HEK293 (cell line): Measurements from ENCODE around the gene ZBTB39.

ENCODE experiments used
- CTCF ChIA-PET: fragments of 350-600 bp; formaldehyde crosslinking; extraction: SDS; loops from one replicate; lab custom pipeline; 2021; ENCODE audit warnings: antibody characterized with exemption; lab: Yijun Ruan, JAX
- POLR2A ChIA-PET: fragments of 300-600 bp; formaldehyde crosslinking; extraction: SDS; loops from one replicate; lab custom pipeline; 2020; ENCODE audit warnings: antibody characterized with exemption, inconsistent platforms; lab: Yijun Ruan, JAX
- H3K27ac ChIP-seq: fragments of 200-500 bp; sonication (Bioruptor generic); 2 replicates; pipeline ENCODE4 v1.5.1; 2014; ENCODE audit warnings: low read depth, low read length, control low read depth, inconsistent platforms; ENCODE audit errors: extremely low read depth
- H3K36me3 ChIP-seq, 2 experiments: fragments of 200-500 bp in 1 of 2; sonication (Bioruptor generic) in 1 of 2; 1 replicate in 1 of 2; 2 replicates in 1 of 2; pipeline ENCODE4 v1.5.1; 2014 to 2017; ENCODE audit warnings: inconsistent platforms in 2 of 2, low read length in 2 of 2; ENCODE audit not compliant: control insufficient read depth in 2 of 2, insufficient read depth in 1 of 2
- H3K4me1 ChIP-seq: fragments of 200-500 bp; sonication (Bioruptor generic); 2 replicates; pipeline ENCODE4 v1.5.1; 2014; ENCODE audit warnings: mild to moderate bottlenecking, low read length, inconsistent platforms; ENCODE audit not compliant: control insufficient read depth, insufficient read depth
- H3K4me3 ChIP-seq: 2 replicates; pipeline ENCODE4 v1.5.1; 2011; ENCODE audit warnings: low read depth, mild to moderate bottlenecking, control low read depth, low read length, moderate library complexity
- H3K9me3 ChIP-seq: fragments of 200-500 bp; sonication (Bioruptor generic); 2 replicates; pipeline ENCODE4 v1.5.1; 2014; ENCODE audit warnings: low read depth, low read length, inconsistent platforms; ENCODE audit not compliant: control insufficient read depth, insufficient read depth
- GLI4 ChIP-seq: fragments of 450-650 bp; formaldehyde crosslinking; IDR thresholded peaks from 2 replicates; pipeline ENCODE4 v1.5.1; 2016; ENCODE audit warnings: missing biosample characterization, missing genetic modification characterization
- HOXA7 ChIP-seq: sonication (generic); formaldehyde crosslinking; IDR thresholded peaks from 2 replicates; pipeline ENCODE4 v1.8.1; 2022; ENCODE audit warnings: missing genetic modification reagents, borderline replicate concordance
- TRIM28 ChIP-seq: IDR thresholded peaks from 2 replicates; pipeline ENCODE4 v1.6.1; 2011; ENCODE audit warnings: low read length, control low read depth, borderline replicate concordance
- ZEB2 ChIP-seq: fragments of 450-650 bp; formaldehyde crosslinking; IDR thresholded peaks from 2 replicates; pipeline ENCODE4 v1.5.1; 2016; ENCODE audit warnings: missing biosample characterization, missing genetic modification characterization
- ZNF473 ChIP-seq: fragments of 450-650 bp; formaldehyde crosslinking; IDR thresholded peaks from 2 replicates; pipeline ENCODE4 v1.5.1; 2017; ENCODE audit warnings: missing biosample characterization, missing genetic modification characterization
- ZNF521 ChIP-seq: fragments of 450-650 bp; formaldehyde crosslinking; IDR thresholded peaks from 2 replicates; pipeline ENCODE4 v1.5.1; 2017; ENCODE audit warnings: missing biosample characterization, mild to moderate bottlenecking, missing genetic modification characterization
- ZNF555 ChIP-seq: fragments of 450-650 bp; formaldehyde crosslinking; conservative IDR thresholded peaks from 2 replicates; pipeline ENCODE4 v1.5.1; 2017; ENCODE audit warnings: missing biosample characterization, mild to moderate bottlenecking, missing genetic modification characterization, inconsistent platforms
- ZNF610 ChIP-seq: fragments of 450-650 bp; formaldehyde crosslinking; IDR thresholded peaks from 2 replicates; pipeline ENCODE4 v1.5.1; 2016; ENCODE audit warnings: missing biosample characterization, missing genetic modification characterization, borderline replicate concordance
- ZNF654 ChIP-seq: fragments of 450-650 bp; formaldehyde crosslinking; IDR thresholded peaks from 2 replicates; pipeline ENCODE4 v1.5.1; 2016; ENCODE audit warnings: low read depth, missing biosample characterization, missing genetic modification characterization
- ZNF785 ChIP-seq: fragments of 450-650 bp; formaldehyde crosslinking; IDR thresholded peaks from 2 replicates; pipeline ENCODE4 v1.5.1; 2016; ENCODE audit warnings: missing biosample characterization, missing genetic modification characterization
- ZNF830 ChIP-seq: fragments of 450-650 bp; IDR thresholded peaks from 2 replicates; pipeline ENCODE4 v1.5.0; 2018; ENCODE audit warnings: missing biosample characterization, missing genetic modification characterization, low read depth, mild to moderate bottlenecking, moderate library complexity
- ZNF843 ChIP-seq: fragments of 450-650 bp; formaldehyde crosslinking; IDR thresholded peaks from 2 replicates; pipeline ENCODE4 v1.5.1; 2016; ENCODE audit warnings: missing biosample characterization, missing genetic modification characterization
- TF ChIP-seq, protein P1 (sequence below): fragments of 450-650 bp; formaldehyde crosslinking; IDR thresholded peaks from 2 replicates; pipeline ENCODE4 v1.5.1; 2016; ENCODE audit warnings: missing biosample characterization, missing genetic modification characterization
- TF ChIP-seq, protein P2 (sequence below): fragments of 450-650 bp; formaldehyde crosslinking; IDR thresholded peaks from 2 replicates; pipeline ENCODE4 v1.5.1; 2016; ENCODE audit warnings: missing biosample characterization, missing genetic modification characterization, borderline replicate concordance

The ZBTB39 gene

DNA sequence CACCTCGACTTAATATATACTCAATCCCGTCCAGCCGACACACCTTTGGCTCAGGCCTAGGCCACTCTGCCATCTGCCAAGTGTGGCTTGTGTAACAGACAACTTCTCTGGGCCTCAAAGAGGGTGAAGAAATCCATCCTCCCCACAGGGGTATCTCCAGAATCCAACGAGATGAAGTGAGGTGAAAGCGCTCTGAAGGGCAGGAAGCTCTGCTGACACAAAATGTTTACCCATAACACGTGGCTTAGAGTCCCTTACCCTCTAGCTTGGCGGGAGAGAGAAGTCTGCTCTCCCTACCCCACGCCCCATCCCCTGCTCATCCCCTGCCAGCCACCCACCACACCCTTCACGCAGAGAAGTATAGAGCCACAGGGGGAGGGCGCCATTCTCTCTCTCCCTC, 13.0 kb downstream of the ZBTB39 start (continued):
- TF ChIP-seq ZNF610: no peak
- no peak for TF ChIP-seq GLI4 (tag by site-specific recombination)
- TF ChIP-seq ZNF521 (tag by site-specific recombination): no peak
- no peak for TF ChIP-seq ZEB2 (tag by site-specific recombination)
- TF ChIP-seq ZNF843 (tag by site-specific recombination): no peak
- TF ChIP-seq HOXA7: no peak
- TF ChIP-seq, protein P1, sequence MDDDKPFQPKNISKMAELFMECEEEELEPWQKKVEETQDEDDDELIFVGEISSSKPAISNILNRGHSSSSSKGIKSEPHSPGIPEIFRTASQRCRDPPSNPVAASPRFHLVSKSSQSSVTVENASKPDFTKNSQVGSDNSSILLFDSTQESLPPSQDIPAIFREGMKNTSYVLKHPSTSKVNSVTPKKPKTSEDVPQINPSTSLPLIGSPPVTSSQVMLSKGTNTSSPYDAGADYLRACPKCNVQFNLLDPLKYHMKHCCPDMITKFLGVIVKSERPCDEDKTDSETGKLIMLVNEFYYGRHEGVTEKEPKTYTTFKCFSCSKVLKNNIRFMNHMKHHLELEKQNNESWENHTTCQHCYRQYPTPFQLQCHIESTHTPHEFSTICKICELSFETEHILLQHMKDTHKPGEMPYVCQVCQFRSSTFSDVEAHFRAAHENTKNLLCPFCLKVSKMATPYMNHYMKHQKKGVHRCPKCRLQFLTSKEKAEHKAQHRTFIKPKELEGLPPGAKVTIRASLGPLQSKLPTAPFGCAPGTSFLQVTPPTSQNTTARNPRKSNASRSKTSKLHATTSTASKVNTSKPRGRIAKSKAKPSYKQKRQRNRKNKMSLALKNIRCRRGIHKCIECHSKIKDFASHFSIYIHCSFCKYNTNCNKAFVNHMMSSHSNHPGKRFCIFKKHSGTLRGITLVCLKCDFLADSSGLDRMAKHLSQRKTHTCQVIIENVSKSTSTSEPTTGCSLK (tag by site-specific recombination): no peak
- TF ChIP-seq ZNF785 (tag by site-specific recombination): no peak
- TF ChIP-seq ZNF654 (tag by site-specific recombination): no peak
- TF ChIP-seq ZNF555: no peak
- no peak for TF ChIP-seq TRIM28

DNA sequence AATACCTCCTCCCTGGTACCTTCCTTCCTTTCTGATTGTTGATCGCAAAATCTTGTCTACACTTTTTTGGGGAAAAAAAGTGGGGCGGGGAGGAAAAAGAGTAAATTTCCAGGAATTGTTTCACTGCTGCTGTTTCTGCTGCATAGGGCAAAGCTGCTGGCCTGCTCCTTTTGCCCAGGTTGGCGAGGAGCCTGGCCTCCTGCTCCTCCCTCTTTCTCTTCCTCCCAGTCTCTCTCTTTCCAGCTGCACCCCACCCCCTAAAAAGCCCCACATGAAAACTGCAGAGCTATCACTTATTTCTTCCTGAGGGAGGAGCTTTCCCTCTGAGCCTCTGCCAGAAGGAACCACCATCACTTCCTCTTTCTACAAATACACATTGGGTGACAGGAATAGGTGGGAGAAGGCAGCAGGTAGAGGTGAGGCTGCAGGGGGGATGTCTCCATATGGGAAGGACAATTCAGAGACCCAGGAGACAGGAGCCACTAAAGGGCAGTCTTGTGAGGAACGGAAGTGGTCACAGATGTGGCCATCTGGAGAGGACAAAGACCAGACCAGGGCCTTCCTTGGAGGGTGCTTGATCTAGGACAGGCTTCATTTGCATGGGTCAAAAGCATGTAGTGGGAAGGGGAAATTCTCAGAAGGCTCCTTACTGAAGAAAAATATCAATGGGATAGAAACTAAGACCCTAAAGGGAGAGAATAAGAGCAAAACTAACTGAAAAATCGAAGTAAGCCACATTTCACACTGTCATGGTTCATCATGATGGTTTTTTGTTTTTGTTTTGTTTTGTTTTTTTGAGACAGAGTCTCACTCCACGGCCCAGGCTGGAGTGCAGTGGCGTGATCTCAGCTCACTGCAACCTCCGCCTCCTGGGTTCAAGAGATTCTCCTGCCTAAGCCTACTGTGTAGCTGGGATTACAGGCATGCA, 14.8 kb downstream of the ZBTB39 start:
- Histone ChIP-seq H3K4me1 (no peaks in the 10 kb centered on the region), H3K4me3 (no peak overlapping the region), H3K36me3 (peaks cover 0 to 10% of the 10 kb centered on the region in 2 experiments; a peak in 1 of 3 replicates), H3K27ac (no peak overlapping the region), H3K9me3 (no peaks in the 10 kb centered on the region)
- TF ChIP-seq, protein P2, sequence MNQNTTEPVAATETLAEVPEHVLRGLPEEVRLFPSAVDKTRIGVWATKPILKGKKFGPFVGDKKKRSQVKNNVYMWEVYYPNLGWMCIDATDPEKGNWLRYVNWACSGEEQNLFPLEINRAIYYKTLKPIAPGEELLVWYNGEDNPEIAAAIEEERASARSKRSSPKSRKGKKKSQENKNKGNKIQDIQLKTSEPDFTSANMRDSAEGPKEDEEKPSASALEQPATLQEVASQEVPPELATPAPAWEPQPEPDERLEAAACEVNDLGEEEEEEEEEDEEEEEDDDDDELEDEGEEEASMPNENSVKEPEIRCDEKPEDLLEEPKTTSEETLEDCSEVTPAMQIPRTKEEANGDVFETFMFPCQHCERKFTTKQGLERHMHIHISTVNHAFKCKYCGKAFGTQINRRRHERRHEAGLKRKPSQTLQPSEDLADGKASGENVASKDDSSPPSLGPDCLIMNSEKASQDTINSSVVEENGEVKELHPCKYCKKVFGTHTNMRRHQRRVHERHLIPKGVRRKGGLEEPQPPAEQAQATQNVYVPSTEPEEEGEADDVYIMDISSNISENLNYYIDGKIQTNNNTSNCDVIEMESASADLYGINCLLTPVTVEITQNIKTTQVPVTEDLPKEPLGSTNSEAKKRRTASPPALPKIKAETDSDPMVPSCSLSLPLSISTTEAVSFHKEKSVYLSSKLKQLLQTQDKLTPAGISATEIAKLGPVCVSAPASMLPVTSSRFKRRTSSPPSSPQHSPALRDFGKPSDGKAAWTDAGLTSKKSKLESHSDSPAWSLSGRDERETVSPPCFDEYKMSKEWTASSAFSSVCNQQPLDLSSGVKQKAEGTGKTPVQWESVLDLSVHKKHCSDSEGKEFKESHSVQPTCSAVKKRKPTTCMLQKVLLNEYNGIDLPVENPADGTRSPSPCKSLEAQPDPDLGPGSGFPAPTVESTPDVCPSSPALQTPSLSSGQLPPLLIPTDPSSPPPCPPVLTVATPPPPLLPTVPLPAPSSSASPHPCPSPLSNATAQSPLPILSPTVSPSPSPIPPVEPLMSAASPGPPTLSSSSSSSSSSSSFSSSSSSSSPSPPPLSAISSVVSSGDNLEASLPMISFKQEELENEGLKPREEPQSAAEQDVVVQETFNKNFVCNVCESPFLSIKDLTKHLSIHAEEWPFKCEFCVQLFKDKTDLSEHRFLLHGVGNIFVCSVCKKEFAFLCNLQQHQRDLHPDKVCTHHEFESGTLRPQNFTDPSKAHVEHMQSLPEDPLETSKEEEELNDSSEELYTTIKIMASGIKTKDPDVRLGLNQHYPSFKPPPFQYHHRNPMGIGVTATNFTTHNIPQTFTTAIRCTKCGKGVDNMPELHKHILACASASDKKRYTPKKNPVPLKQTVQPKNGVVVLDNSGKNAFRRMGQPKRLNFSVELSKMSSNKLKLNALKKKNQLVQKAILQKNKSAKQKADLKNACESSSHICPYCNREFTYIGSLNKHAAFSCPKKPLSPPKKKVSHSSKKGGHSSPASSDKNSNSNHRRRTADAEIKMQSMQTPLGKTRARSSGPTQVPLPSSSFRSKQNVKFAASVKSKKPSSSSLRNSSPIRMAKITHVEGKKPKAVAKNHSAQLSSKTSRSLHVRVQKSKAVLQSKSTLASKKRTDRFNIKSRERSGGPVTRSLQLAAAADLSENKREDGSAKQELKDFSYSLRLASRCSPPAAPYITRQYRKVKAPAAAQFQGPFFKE (tag by site-specific recombination): no peak
- TF ChIP-seq ZNF830 (tag by site-specific recombination) (no peak), ZNF473 (tag by site-specific recombination) (no peak)
- ChIA-PET POLR2A (interaction anchor here (0.7 kb wide), 1 partner anchor 121 kb away, joined by 3 read pairs; no protein-coding TSS in a partner anchor), CTCF (interaction anchor here (1.2 to 1.3 kb wide), 2 partner anchors 10 to 152 kb away, joined by 4 to 8 read pairs; no protein-coding TSS in a partner anchor)
